Spleen (tissue), 11 donors: ENCODE measurements around the gene MOB1A. TPM values are rescaled to one million over a fixed set of nuclear protein-coding genes. Genes with fewer than 3 reads are reported as not detected.

ENCODE experiments used
- DNase-seq: peaks from one replicate; pipeline ENCODE4 v3.0.0-alpha.2; 2020
- H3K27ac ChIP-seq, 8 donors: fragments of 200-600 bp; sonication (generic) in 7 of 8; 1 replicate in 4 of 8; 2 replicates in 4 of 8; pipeline versions ENCODE4 v1.5.0 to v1.8.0; 2016 to 2021; ENCODE audit warnings: inconsistent platforms in 4 of 8, mild to moderate bottlenecking in 4 of 8, moderate library complexity in 1 of 8
- H3K27me3 ChIP-seq, 7 donors: fragments of 200-600 bp; sonication (generic) in 6 of 7; replicated peaks in 1 of 7; 1 replicate in 4 of 7; 2 replicates in 3 of 7; pipeline versions ENCODE4 v1.5.0 to v1.8.0; 2016 to 2021; ENCODE audit warnings: inconsistent platforms in 3 of 7, mild to moderate bottlenecking in 1 of 7
- H3K36me3 ChIP-seq, 6 donors: fragments of 200-600 bp; sonication (generic) in 5 of 6; 1 replicate in 4 of 6; 2 replicates in 2 of 6; pipeline versions ENCODE4 v1.5.0 to v1.8.0; 2016 to 2021; ENCODE audit warnings: inconsistent platforms in 2 of 6
- H3K4me1 ChIP-seq, 6 donors: fragments of 200-600 bp; sonication (generic) in 5 of 6; 1 replicate in 3 of 6; 2 replicates in 3 of 6; pipeline versions ENCODE4 v1.5.0 to v1.8.0; 2016 to 2021; ENCODE audit warnings: inconsistent platforms in 3 of 6
- H3K4me3 ChIP-seq, 8 donors: fragments of 200-600 bp; sonication (generic) in 7 of 8; 1 replicate in 4 of 8; 2 replicates in 4 of 8; pipeline versions ENCODE4 v1.5.0 to v1.8.0; 2016 to 2021; ENCODE audit warnings: inconsistent platforms in 4 of 8, mild to moderate bottlenecking in 4 of 8, moderate library complexity in 2 of 8
- H3K9me3 ChIP-seq, 8 donors: fragments of 200-600 bp; sonication (generic) in 7 of 8; 1 replicate in 4 of 8; 2 replicates in 4 of 8; pipeline versions ENCODE4 v1.5.0 to v1.8.0; 2016 to 2021; ENCODE audit warnings: inconsistent platforms in 4 of 8
- POLR2A ChIP-seq, 3 donors: fragments of 450-650 bp; IDR thresholded peaks; one replicate each; pipeline ENCODE4 v1.5.1; 2017; ENCODE audit warnings: antibody characterized with exemption in 3 of 3, mild to moderate bottlenecking in 1 of 3
- POLR2AphosphoS5 ChIP-seq, 3 donors: sonication (generic); formaldehyde crosslinking; IDR thresholded peaks; one replicate each; pipeline ENCODE4 v1.5.1; 2017; ENCODE audit warnings: antibody characterized with exemption in 3 of 3
- WGBS, 5 donors: extraction: QIAGEN DNeasy Blood & Tissue Kit in 3 of 5; methylation state at CpG; one replicate each; pipeline versions ENCODE4 v1.1.5 to v1.1.7; 2013 to 2018; 5-methylcytosine and 5-hydroxymethylcytosine counted together
- intact Hi-C: fragments of 100-400 bp; cut with DNase I; formaldehyde crosslinking; loops from one replicate; pipeline ENCODE4 v1.15.0; 2023; ENCODE audit warnings: low total_unique reads
- polyA plus RNA-seq, 3 donors: library from polyadenylated mRNA; stranded (reverse); fragments of 200-250 nt; gene quantifications; one replicate each; pipeline ENCODE4 v1.2.1, GENCODE V29; 2013
- total RNA-seq, 7 donors: library from RNA; depleted of rRNA in 3 of 7; stranded (reverse); fragments of >200 nt in 3 of 7; fragmentation: NEBNext Ultra II Directional in 4 of 7; extraction: Animal tissue kit (Norgen Biotek cat#: 25700) in 4 of 7; gene quantifications; one replicate each; pipeline versions ENCODE4 v1.1.0 to v1.2.1, GENCODE V29; 2016 to 2021
- TF ChIP-seq, protein P1 (sequence below), 11 experiments: fragments of 200-600 bp in 7 of 11; fragments of 450-650 bp in 4 of 11; sonication (generic) in 4 of 11; IDR thresholded peaks in 8 of 11; conservative IDR thresholded peaks in 3 of 11; 1 replicate in 7 of 11; 2 replicates in 4 of 11; pipeline versions ENCODE4 v1.4.0 to v1.8.0; 2016 to 2021; ENCODE audit warnings: antibody characterized with exemption in 11 of 11, inconsistent platforms in 4 of 11, mild to moderate bottlenecking in 1 of 11
- donor health status: healthy with polysubstance abuse.
- donor health status: DM: no; HTN: no; CAD: no; lungs with moderate emphysema.
- donor health status: DM: no; HTN: no; CAD: no.
- donor health status: Bipolar disorder and iron deficiency.
- donor health status: healthy.
- donor health status: DM: no; HTN: no; CAD: no.
- donor health status: DM: yes; HTN: yes; CAD: no.

Gene MOB1A
- total and polyA plus RNA-seq, 10 donors = 55.0 to 198 (median 158) TPM

DNA sequence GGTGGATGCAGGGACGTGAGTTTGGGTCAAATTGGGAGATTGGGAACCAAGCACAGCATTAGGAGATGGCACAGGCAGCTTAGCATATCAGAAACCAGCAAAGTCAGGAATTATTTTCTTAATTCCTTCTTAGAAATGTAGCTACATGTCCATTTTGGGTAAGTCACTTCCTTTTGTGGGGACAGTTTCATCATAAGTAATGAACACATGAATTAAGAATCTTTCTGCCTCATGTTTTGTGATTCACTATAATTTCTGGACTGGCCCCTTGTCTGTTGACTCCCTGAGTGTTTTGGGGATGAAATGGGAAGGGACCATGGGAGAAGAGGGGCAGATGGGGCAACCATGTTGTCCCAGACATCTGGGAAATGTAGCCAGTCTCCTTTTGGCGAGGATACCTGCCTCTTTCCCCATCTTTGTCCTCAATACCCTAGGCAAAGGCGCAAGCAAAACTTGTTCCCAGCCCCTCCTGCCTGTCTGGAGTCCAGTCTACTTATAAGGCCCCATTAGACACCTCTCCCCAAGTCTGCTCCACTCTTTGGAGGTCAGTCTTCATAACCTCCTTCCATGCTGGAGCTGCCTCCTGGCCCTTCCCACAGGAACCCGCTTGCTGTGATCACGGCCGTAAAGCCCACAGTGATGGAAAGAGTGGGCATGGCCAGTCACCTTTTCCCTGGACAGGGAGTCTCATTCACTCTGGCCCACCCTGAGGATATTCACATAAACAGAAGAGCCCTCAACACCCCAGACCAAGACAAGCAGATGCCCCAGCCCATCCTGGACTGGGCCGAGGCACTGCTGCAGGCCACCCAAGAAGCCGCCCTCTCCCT lies 45.5 kb upstream of the MOB1A start:
- Histone ChIP-seq H3K4me3 (no peak overlapping the region), H3K4me1 (no peaks in the 10 kb centered on the region), H3K27me3 (no peaks in the 10 kb centered on the region), H3K9me3 (no peaks in the 10 kb centered on the region), H3K27ac (no peak overlapping the region), H3K36me3 (peaks cover 0 to 34% (median 0%) of the 10 kb centered on the region in 6 donors)
- TF ChIP-seq, protein P1, sequence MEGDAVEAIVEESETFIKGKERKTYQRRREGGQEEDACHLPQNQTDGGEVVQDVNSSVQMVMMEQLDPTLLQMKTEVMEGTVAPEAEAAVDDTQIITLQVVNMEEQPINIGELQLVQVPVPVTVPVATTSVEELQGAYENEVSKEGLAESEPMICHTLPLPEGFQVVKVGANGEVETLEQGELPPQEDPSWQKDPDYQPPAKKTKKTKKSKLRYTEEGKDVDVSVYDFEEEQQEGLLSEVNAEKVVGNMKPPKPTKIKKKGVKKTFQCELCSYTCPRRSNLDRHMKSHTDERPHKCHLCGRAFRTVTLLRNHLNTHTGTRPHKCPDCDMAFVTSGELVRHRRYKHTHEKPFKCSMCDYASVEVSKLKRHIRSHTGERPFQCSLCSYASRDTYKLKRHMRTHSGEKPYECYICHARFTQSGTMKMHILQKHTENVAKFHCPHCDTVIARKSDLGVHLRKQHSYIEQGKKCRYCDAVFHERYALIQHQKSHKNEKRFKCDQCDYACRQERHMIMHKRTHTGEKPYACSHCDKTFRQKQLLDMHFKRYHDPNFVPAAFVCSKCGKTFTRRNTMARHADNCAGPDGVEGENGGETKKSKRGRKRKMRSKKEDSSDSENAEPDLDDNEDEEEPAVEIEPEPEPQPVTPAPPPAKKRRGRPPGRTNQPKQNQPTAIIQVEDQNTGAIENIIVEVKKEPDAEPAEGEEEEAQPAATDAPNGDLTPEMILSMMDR (IDR thresholded peaks at IDR 0.05 in 8 of 11, conservative IDR thresholded peaks at IDR 0.05 in 3 of 11) = no peak
- no peak for TF ChIP-seq POLR2AphosphoS5 (IDR thresholded peaks at IDR 0.05)
- TF ChIP-seq POLR2A (IDR thresholded peaks at IDR 0.05) = no peak
- no peak for DNase-seq
- intact Hi-C loops = no loop called here
- 91 to 96% (median 94%) methylated on average over 8 of the region's 8 CpGs for WGBS, 5 donors

DNA sequence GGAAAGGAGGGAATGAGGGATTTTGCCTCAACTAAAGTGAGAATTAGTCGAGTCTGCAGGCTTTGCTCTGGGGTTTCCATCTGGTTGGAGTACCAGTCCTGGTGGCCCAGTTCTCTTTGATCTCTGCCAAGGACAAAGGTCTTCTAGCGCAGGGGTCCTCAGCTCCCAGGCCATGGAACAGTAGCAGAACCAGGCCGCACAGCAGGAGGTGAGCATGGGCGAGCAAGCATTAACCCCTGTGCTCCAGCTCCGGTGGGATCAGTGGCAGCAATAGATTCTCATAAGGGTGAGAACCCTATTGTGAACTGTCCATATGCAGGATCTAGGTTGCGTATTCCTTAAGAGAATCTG lies 43.6 kb upstream of the MOB1A start:
- no peak for DNase-seq
- Histone ChIP-seq H3K36me3 (peaks cover 0 to 50% (median 0%) of the 10 kb centered on the region in 6 donors), H3K9me3 (no peaks in the 10 kb centered on the region), H3K4me3 (no peak overlapping the region), H3K27ac (no peak overlapping the region), H3K4me1 (no peaks in the 10 kb centered on the region), H3K27me3 (no peaks in the 10 kb centered on the region)
- intact Hi-C loops = no loop called here
- no peak for TF ChIP-seq POLR2AphosphoS5 (IDR thresholded peaks at IDR 0.05)
- TF ChIP-seq, protein P1 (IDR thresholded peaks at IDR 0.05 in 8 of 11, conservative IDR thresholded peaks at IDR 0.05 in 3 of 11) = no peak
- TF ChIP-seq POLR2A (IDR thresholded peaks at IDR 0.05) = no peak
- WGBS, 5 donors = 90 to 96% (median 93%) methylated on average over 6 of the region's 6 CpGs

DNA sequence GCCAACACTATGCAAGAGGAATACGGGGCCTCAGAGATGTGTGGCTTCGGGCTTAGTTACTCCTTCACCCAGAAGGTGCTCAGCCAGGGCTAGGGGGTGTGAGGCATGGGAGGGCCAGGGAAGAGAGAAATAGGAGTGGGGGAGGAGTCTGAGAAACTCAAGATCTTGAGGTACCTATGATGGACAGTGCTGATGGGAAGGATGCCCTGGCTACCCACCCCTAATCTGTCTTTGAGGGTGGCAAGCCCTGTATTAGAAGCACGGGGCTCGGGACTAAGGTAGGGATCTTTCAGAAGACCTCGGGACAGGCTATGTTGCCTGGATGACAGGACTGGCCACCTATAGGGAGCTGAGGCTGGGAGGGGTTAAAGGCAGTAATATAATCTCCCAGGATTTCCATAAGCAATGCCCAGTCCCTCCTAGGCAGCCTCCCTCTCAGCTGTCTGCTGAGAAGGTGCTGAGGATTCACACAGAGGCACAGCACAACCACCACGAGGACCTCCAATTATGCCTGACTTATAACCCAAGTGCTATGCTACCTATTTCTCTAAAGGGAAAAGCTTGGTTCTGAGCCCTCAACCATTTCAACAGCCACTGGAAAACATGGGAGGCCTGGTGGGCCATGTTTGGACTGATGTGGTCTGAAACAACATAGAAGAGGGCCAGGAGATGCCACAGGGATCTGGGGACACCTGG lies 43.1 kb upstream of the MOB1A start:
- no peaks in the 10 kb centered on the region for H3K9me3 ChIP-seq
- H3K4me3 ChIP-seq = no peak overlapping the region
- no peaks in the 10 kb centered on the region for H3K27me3 ChIP-seq
- H3K36me3 ChIP-seq = peaks cover 0 to 52% (median 0%) of the 10 kb centered on the region in 6 donors
- WGBS, 5 donors = 94 to 98% (median 97%) methylated on average over 6 of the region's 6 CpGs
- no peaks in the 10 kb centered on the region for H3K4me1 ChIP-seq
- no peak for TF ChIP-seq POLR2AphosphoS5 (IDR thresholded peaks at IDR 0.05)
- TF ChIP-seq, protein P1 (IDR thresholded peaks at IDR 0.05 in 8 of 11, conservative IDR thresholded peaks at IDR 0.05 in 3 of 11) = no peak
- no peak for TF ChIP-seq POLR2A (IDR thresholded peaks at IDR 0.05)
- DNase-seq = no peak
- intact Hi-C loops = no loop called here
- no peak overlapping the region for H3K27ac ChIP-seq

DNA sequence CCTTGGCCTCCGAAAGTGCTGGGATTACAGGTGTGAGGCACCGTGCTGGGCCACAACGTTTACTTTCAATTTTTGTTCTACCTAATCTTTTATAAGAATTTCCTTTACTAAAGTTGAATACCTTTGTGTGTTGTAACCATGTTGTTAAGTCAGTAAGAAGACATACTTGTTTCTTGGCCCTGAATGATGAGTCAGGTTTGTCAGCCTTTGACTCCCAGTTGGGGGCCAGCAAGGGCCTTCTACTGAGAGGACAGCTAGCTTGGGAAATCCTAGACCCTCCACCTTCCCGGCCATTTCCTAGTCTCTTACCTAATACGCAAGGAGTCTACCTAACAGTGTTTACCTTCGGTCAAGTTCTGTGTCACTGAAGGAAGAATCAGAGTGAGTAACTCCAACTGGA lies 42.4 kb upstream of the MOB1A start:
- DNase-seq = no peak
- H3K4me3 ChIP-seq = no peak overlapping the region
- intact Hi-C loops = no loop called here
- H3K27ac ChIP-seq = no peak overlapping the region
- peaks cover 0 to 58% (median 4%) of the 10 kb centered on the region in 6 donors for H3K36me3 ChIP-seq
- H3K27me3 ChIP-seq = no peaks in the 10 kb centered on the region
- H3K4me1 ChIP-seq = no peaks in the 10 kb centered on the region
- H3K9me3 ChIP-seq = no peaks in the 10 kb centered on the region
- WGBS, 5 donors = 96 to 99% (median 97%) methylated on average over 6 of the region's 6 CpGs
- TF ChIP-seq POLR2A (IDR thresholded peaks at IDR 0.05) = no peak
- TF ChIP-seq, protein P1 (IDR thresholded peaks at IDR 0.05 in 8 of 11, conservative IDR thresholded peaks at IDR 0.05 in 3 of 11) = no peak
- TF ChIP-seq POLR2AphosphoS5 (IDR thresholded peaks at IDR 0.05) = no peak
